SK-MEL-5 (cell line): ENCODE data around the gene SLC29A3. TPM values are rescaled to one million over a fixed set of nuclear protein-coding genes. Genes with fewer than 3 reads are reported as not detected.

Source experiments
- DNase-seq: peaks from one replicate; pipeline ENCODE4 v3.0.0-alpha.2; 2016; ENCODE audit warnings: low read depth, low spot score
- in situ Hi-C: cut with HindIII; loops from 2 replicates; pipeline ENCODE4 v1.10.0; 2016; ENCODE audit warnings: low sequenced_read_pairs, high pct_unique_total_duplicates, low pct_unique_long_range_greater_than_20kb
- total RNA-seq: library from RNA; depleted of rRNA; stranded (reverse); fragments of >200 nt; shearing (Covaris generic); gene quantifications from 2 replicates; pipeline ENCODE4 v1.2.3, GENCODE V29; 2014; rRNA removed

Gene SLC29A3
- total RNA-seq, 1 experiment from 2014 or later: 1.2 TPM

DNA sequence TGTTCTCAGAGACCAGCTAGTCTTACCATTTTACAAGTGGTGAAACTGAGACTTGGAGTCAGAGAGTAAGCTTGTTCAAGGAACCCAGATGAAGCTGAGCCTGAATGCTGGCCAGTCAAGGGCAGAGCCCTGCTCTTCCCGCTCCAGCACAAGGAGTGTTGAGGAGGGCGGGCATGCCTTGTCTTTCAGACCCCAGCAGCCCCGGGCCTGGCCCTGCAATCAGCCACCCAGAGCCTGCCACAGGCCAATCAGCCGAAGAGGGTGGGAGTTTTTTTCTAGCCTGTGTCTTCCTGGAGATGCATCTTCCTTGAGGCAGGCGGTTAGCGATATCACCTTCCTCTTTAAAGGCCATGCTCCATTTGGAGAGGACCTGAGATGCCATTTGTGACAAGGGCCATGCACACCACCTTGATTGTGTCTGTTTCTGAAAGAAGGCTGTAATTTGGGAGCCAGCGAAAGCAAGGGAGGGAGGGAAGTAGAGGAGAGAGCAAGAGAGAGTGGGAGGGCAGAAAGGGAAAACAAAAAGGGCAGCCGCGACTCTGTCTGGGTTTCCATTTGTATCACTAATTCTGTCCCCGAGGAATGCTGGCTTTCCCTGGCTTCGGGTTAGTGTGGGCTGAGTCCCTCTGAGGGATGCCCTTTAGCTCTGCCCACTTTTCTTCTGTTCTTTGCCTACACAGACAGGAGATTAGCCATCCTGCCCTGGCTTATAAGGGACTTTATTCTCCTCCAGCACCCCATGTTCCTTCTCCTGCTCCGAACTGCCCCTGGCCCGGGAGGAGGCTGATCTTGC is 85.6 kb downstream of the SLC29A3 start:
- no peak for DNase-seq
- in situ Hi-C loops: no loop called here

DNA sequence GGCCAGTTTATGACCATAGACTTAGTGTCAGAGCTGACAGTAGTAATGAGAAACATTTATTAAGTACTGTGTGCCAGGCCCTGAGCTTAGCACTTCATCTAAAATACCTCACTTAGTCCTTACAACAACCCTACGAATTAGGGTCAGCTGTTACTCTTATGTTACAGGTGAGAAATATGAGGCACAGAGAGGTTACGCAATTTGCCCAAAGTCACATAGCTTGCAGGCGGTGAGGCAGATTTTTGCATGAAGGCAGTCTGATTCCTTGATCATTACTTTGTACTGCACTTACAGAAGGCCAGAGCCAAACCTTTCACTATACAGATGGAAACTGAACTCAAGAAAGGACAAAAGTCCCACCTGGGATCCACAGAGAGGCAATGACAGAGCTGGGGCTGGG is 87.8 kb downstream of the SLC29A3 start:
- in situ Hi-C loops: no loop called here

GRCh38 chr10:71408436-71409225 is 89.6 kb downstream of the SLC29A3 start:
- DNase-seq: no peak
- in situ Hi-C loops: no loop called here

More for the DNA sequence above, 87.8 kb downstream of the SLC29A3 start:
- no peak for DNase-seq

- in situ Hi-C loops: no loop called here
- DNase-seq: no peak
Observed at GRCh38 chr10:71409516-71410104, 90.6 kb downstream of the SLC29A3 start.

Other genes with a start within 250 kb of the SLC29A3 start
- 0.82 and 0.90 TPM in 2 replicates for gene UNC5B, start 106.7 kb upstream of the SLC29A3 start, total RNA-seq
- gene CDH23, start 77.7 kb downstream of the SLC29A3 start, total RNA-seq: 0.29 TPM in 1 of 2 replicates, not detected in the other